GM12878 (cell line): ENCODE data around the gene COIL. TPM values are rescaled to one million over a fixed set of nuclear protein-coding genes. Genes with fewer than 3 reads are reported as not detected.

ENCODE experiments used
- ATAC-seq: fragments of 200-7000 bp; cut with Tn5 transposase; 3 replicates; pipeline ENCODE4 v1.9.1; 2020; ENCODE audit warnings: mild to moderate bottlenecking, moderate library complexity
- BruUV-seq: library from RNA; stranded (reverse); fragments of 400-500 nt; replicated peaks from 2 replicates; lab custom pipeline; 2021; lab: Mats Ljungman, UMichigan
- CTCF ChIA-PET: fragments of 300-600 bp; sonication (Branson Sonifier 250); formaldehyde crosslinking; extraction: SDS; loops from one replicate; lab custom pipeline; 2021; ENCODE audit warnings: inconsistent platforms; lab: Yijun Ruan, JAX
- POLR2A ChIA-PET: fragments of 350-600 bp; formaldehyde crosslinking; extraction: SDS; loops from one replicate; lab custom pipeline; 2021; ENCODE audit warnings: inconsistent platforms; lab: Charles Lee
- RAD21 ChIA-PET: fragments of 300-600 bp; sonication (Branson Sonifier 250); formaldehyde crosslinking; loops from one replicate; lab custom pipeline; 2023; ENCODE audit warnings: antibody characterized with exemption; ENCODE audit not compliant: unreplicated experiment; lab: Charles Lee
- SMC1A ChIA-PET: fragments of 300-600 bp; sonication (Branson Sonifier 250); formaldehyde crosslinking; loops from one replicate; lab custom pipeline; 2023; ENCODE audit not compliant: unreplicated experiment, uncharacterized antibody; lab: Charles Lee
- DNase-seq: peaks from one replicate; pipeline ENCODE4 v3.0.0-alpha.2; 2011; ENCODE audit warnings: low read depth, low spot score
- FAIRE-seq: peaks from 3 replicates; lab custom pipeline; 2011; peaks lifted over from hg19 to GRCh38; lab: Jason Lieb, UNC
- H2AFZ ChIP-seq: 2 replicates; pipeline ENCODE4 v1.6.0; 2011; ENCODE audit warnings: low read depth, low read length, control low read depth; ENCODE audit not compliant: control insufficient read depth
- H3K27ac ChIP-seq: 2 replicates; pipeline ENCODE4 v1.5.1; 2011; ENCODE audit warnings: control low read depth; ENCODE audit not compliant: control insufficient read depth, insufficient read depth
- H3K27me3 ChIP-seq, 2 experiments: replicated peaks in 1 of 2; 2 replicates each; pipeline versions ENCODE4 v1.6.0 to v1.6.1; 2011; ENCODE audit warnings: low read length in 1 of 2; ENCODE audit not compliant: control insufficient read depth in 2 of 2, insufficient read depth in 2 of 2
- H3K36me3 ChIP-seq, 2 experiments: 2 replicates each; pipeline ENCODE4 v1.5.1; 2011; ENCODE audit warnings: low read length in 1 of 2; ENCODE audit not compliant: control insufficient read depth in 2 of 2, insufficient read depth in 2 of 2
- H3K4me1 ChIP-seq: 2 replicates; pipeline ENCODE4 v1.6.1; 2011; ENCODE audit warnings: mild to moderate bottlenecking, low read length, moderate library complexity, mixed read lengths; ENCODE audit not compliant: control insufficient read depth, insufficient read depth
- H3K4me2 ChIP-seq: 2 replicates; pipeline ENCODE4 v1.6.0; 2011; ENCODE audit warnings: control low read depth; ENCODE audit not compliant: control insufficient read depth, insufficient read depth
- H3K4me3 ChIP-seq: fragments of 200-600 bp; sonication (generic); 2 replicates; pipeline ENCODE4 v1.5.1; 2016
- H3K79me2 ChIP-seq: 2 replicates; pipeline ENCODE4 v1.6.0; 2011; ENCODE audit warnings: low read length; ENCODE audit not compliant: control insufficient read depth, insufficient read depth
- H3K9ac ChIP-seq: 2 replicates; pipeline ENCODE4 v1.8.0; 2011; ENCODE audit warnings: low read length, control low read depth, mixed read lengths; ENCODE audit not compliant: control insufficient read depth, insufficient read depth
- H3K9me3 ChIP-seq: replicated peaks from 3 replicates; pipeline ENCODE4 v1.5.1; 2011; ENCODE audit warnings: mild to moderate bottlenecking, low read length; ENCODE audit not compliant: control insufficient read depth, insufficient read depth
- H4K20me1 ChIP-seq: 2 replicates; pipeline ENCODE4 v1.6.0; 2011; ENCODE audit not compliant: control insufficient read depth, insufficient read depth
- ATF2 ChIP-seq: IDR thresholded peaks from 2 replicates; pipeline ENCODE4 v1.6.1; 2012; ENCODE audit warnings: low read length, inconsistent platforms
- BCLAF1 ChIP-seq: fragments of 450-650 bp; IDR thresholded peaks from 2 replicates; pipeline ENCODE4 v1.6.1; 2017; ENCODE audit warnings: antibody characterized with exemption, mild to moderate bottlenecking, moderate library complexity
- HCFC1 ChIP-seq: fragments of 150-350 bp; IDR thresholded peaks from 2 replicates; pipeline ENCODE4 v1.6.1; 2014; ENCODE audit warnings: low read length
- KDM1A ChIP-seq: fragments of 200-600 bp; sonication (generic); IDR thresholded peaks from 2 replicates; pipeline ENCODE4 v1.6.1; 2016; ENCODE audit warnings: borderline replicate concordance
- MTA3 ChIP-seq: IDR thresholded peaks from 2 replicates; pipeline ENCODE4 v1.6.1; 2012; ENCODE audit warnings: low read length, inconsistent platforms, borderline replicate concordance
- NFXL1 ChIP-seq: fragments of 450-650 bp; IDR thresholded peaks from 2 replicates; pipeline ENCODE4 v1.6.1; 2017; ENCODE audit warnings: antibody characterized with exemption, mild to moderate bottlenecking, borderline replicate concordance
- NFYB ChIP-seq: IDR thresholded peaks from 2 replicates; pipeline ENCODE4 v1.6.1; 2011; ENCODE audit warnings: low read depth, mild to moderate bottlenecking, low read length, improper control_type of control experiment, moderate library complexity; ENCODE audit not compliant: insufficient read depth
- SMAD1 ChIP-seq: fragments of 450-650 bp; IDR thresholded peaks from 2 replicates; pipeline ENCODE4 v1.6.1; 2018; ENCODE audit warnings: mild to moderate bottlenecking, low read depth; ENCODE audit not compliant: partially characterized antibody
- SMC3 ChIP-seq: IDR thresholded peaks from 2 replicates; pipeline ENCODE4 v1.6.1; 2011; ENCODE audit warnings: low read length, improper control_type of control experiment, borderline replicate concordance
- SRF ChIP-seq, 2 experiments: IDR thresholded peaks; 2 replicates each; pipeline ENCODE4 v1.6.1; 2011; ENCODE audit warnings: low read depth in 2 of 2, low read length in 2 of 2, mild to moderate bottlenecking in 1 of 2, moderate library complexity in 1 of 2
- STAT3 ChIP-seq: IDR thresholded peaks from 2 replicates; pipeline ENCODE4 v1.6.1; 2011; ENCODE audit warnings: low read depth, low read length, improper control_type of control experiment
- YY1 ChIP-seq: IDR thresholded peaks from 2 replicates; pipeline ENCODE4 v1.6.1; 2011; ENCODE audit warnings: low read depth, mild to moderate bottlenecking, low read length
- ZBED1 ChIP-seq: IDR thresholded peaks from 2 replicates; pipeline ENCODE4 v1.6.1; 2016; ENCODE audit warnings: borderline replicate concordance
- ZNF217 ChIP-seq: fragments of 450-650 bp; IDR thresholded peaks from 2 replicates; pipeline ENCODE4 v1.6.1; 2017; ENCODE audit warnings: antibody characterized with exemption, mild to moderate bottlenecking
- ZNF274 ChIP-seq: IDR thresholded peaks from one replicate; pipeline ENCODE4 v1.8.0; 2011; ENCODE audit not compliant: insufficient read length, insufficient read depth
- ZSCAN29 ChIP-seq: fragments of 450-650 bp; IDR thresholded peaks from 2 replicates; pipeline ENCODE4 v1.6.1; 2017; ENCODE audit warnings: mild to moderate bottlenecking, moderate library complexity
- WGBS: methylation state at CpG from one replicate; pipeline ENCODE4 v1.1.6; 2016; ENCODE audit warnings: low lambda C conversion rate; ENCODE audit not compliant: insufficient replicate concordance, insufficient coverage; ENCODE audit errors: missing lambda C conversion rate; 5-methylcytosine and 5-hydroxymethylcytosine counted together
- in situ Hi-C: fragments of 300-500 bp; cut with MboI; formaldehyde crosslinking; loops from 9 replicates; pipeline ENCODE4 v1.14.3; 2018; ENCODE audit warnings: mixed read lengths
- intact Hi-C: fragments of 100-400 bp; cut with micrococcal nuclease; formaldehyde crosslinking; loops from one replicate; pipeline ENCODE4 v1.14.2; 2022; ENCODE audit not compliant: unreplicated experiment
- polyA plus RNA-seq, 11 experiments: library from polyadenylated mRNA; depleted of rRNA in 4 of 11; unstranded in 6 of 11; stranded (reverse) in 5 of 11; fragments of >200 nt; fragmentation: Nextera tagmentation in 4 of 11; fragmentation: Illumina TruSeq in 1 of 11; extraction: Ambion mirVana in 4 of 11; extraction: Trizol in 1 of 11; gene quantifications; 1 replicate in 1 of 11; 2 replicates in 10 of 11; pipeline versions ENCODE4 v1.2.1 to v1.2.3, GENCODE V29; 2011 to 2016; ENCODE audit warnings: inconsistent platforms in 2 of 11, missing spikeins in 2 of 11, low read depth in 1 of 11
- total RNA-seq, 4 experiments: library from RNA; depleted of rRNA in 3 of 4; stranded (reverse); fragments of >200 nt in 3 of 4; fragmentation: Illumina TruSeq in 1 of 4; extraction: Trizol in 1 of 4; gene quantifications; 2 replicates each; pipeline versions ENCODE4 v1.2.1 to v1.2.3, GENCODE V29; 2013 to 2021
- TF ChIP-seq, protein P1 (sequence below): fragments of 450-650 bp; IDR thresholded peaks from 2 replicates; pipeline ENCODE4 v1.6.1; 2018; ENCODE audit warnings: mild to moderate bottlenecking, low read depth, moderate library complexity; ENCODE audit not compliant: partially characterized antibody

The COIL gene
- total and polyA plus RNA-seq, 10 of the 15 experiments (the other 5 are each of a cell fraction or from before 2014, with no cell fraction given), result 13.7 to 24.3 (median 17.4) TPM

DNA sequence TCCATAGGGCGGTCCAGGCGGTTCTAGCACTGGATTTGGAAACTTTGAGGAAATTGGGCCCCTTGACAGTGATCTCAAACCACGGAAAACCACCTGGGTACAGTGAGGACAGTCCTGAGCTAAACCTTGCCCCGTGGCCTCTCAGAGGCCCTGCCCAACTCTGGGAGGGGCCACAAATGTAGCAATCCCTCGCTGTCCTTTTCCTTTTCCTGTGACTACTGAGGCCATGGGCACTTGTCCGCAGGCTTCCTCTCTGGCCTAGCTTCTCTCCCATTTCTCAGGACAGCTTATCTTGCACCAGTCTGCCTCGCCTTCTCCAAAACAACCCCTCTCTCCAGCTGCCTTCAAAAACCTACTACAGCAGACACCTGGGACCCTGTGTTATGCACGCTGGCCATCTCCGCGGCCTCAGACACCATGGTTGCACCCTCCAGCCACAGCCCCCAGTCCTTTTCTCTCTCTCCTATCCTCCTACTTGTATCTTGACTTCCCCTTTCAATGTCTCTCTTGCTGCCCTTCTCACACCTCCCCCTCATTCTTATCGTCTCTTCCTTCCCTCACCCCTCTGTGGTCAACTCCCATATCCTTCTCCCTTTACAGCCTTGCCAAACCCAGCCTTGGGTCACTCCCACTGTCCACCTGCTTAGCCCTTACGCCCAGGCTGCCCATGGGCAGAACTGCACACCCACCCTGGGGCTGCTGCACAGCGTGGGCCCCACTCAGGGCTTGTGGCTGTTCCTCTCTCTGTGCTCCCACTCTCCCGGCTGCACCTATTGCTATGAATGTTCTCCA is 24.7 kb upstream of the COIL start (continued):
- no peak for TF ChIP-seq NFXL1
- no peak for TF ChIP-seq MTA3
- TF ChIP-seq ATF2, result no peak
- no peak for TF ChIP-seq ZNF274
- no peak for TF ChIP-seq KDM1A
- TF ChIP-seq HCFC1, result no peak
- TF ChIP-seq YY1, result no peak
- no peak for TF ChIP-seq ZBED1
- TF ChIP-seq, all 136 proteins: peak for 0

DNA sequence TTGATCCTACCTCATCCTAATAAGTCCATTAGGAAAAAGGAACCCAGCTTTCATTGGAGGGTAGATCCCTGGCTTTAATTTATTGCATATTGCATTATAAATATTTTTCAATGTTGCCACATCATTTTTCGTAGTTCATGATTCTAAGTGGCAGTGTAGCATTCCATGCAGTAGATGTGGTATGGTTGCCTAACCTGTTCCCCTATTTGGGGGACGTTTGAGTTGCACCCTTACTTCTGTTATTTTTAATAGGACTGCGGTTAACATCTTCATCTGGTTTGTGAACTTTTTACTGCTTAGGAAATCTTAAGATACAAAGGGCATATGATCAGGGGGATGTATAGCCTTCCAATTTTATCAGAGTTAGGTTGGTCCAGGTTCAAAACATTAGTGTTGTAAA is 22.5 kb upstream of the COIL start:
- H3K4me2 ChIP-seq, result no peak overlapping the region
- no peak overlapping the region for H3K27ac ChIP-seq
- ChIA-PET CTCF (no interaction called here), RAD21 (no interaction called here), SMC1A (no interaction called here), POLR2A (no interaction called here)
- intact Hi-C loops, result no loop called here
- peaks cover 13% of the 10 kb centered on the region for H3K79me2 ChIP-seq
- H2AFZ ChIP-seq, result no peak overlapping the region
- no peak for DNase-seq
- no peaks in the 10 kb centered on the region; the same call in 1 of the 2 replicates for H3K4me1 ChIP-seq
- H3K9ac ChIP-seq, result no peak overlapping the region
- H3K9me3 ChIP-seq, result no peaks in the 10 kb centered on the region
- in situ Hi-C loops, result no loop called here
- peaks cover 8 to 13% of the 10 kb centered on the region in 2 experiments for H3K36me3 ChIP-seq
- WGBS, result 67% methylated on average over 3 of the region's 3 CpGs
- no TSS peak for BruUV-seq
- FAIRE-seq, result no peak
- no peaks in the 10 kb centered on the region for H3K27me3 ChIP-seq
- ATAC-seq, result no peak
- H3K4me3 ChIP-seq, result no peak overlapping the region
- no peaks in the 10 kb centered on the region for H4K20me1 ChIP-seq
- no peak for TF ChIP-seq SRF (IDR thresholded peaks at IDR 0.05; ENCODE audit: low read depth in 2 of 2, low read length in 2 of 2)
- no peak for TF ChIP-seq STAT3
- no peak for TF ChIP-seq ZBED1
- no peak for TF ChIP-seq SMAD1
- TF ChIP-seq SMC3, result no peak
- TF ChIP-seq ZNF217, result no peak
- TF ChIP-seq BCLAF1, result no peak
- TF ChIP-seq ZSCAN29, result no peak
- TF ChIP-seq, protein P1, sequence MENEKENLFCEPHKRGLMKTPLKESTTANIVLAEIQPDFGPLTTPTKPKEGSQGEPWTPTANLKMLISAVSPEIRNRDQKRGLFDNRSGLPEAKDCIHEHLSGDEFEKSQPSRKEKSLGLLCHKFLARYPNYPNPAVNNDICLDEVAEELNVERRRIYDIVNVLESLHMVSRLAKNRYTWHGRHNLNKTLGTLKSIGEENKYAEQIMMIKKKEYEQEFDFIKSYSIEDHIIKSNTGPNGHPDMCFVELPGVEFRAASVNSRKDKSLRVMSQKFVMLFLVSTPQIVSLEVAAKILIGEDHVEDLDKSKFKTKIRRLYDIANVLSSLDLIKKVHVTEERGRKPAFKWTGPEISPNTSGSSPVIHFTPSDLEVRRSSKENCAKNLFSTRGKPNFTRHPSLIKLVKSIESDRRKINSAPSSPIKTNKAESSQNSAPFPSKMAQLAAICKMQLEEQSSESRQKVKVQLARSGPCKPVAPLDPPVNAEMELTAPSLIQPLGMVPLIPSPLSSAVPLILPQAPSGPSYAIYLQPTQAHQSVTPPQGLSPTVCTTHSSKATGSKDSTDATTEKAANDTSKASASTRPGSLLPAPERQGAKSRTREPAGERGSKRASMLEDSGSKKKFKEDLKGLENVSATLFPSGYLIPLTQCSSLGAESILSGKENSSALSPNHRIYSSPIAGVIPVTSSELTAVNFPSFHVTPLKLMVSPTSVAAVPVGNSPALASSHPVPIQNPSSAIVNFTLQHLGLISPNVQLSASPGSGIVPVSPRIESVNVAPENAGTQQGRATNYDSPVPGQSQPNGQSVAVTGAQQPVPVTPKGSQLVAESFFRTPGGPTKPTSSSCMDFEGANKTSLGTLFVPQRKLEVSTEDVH, result no peak
- no peak for TF ChIP-seq NFYB
